GM11168 (cell line): Measurements from ENCODE around the gene LRMDA.

ENCODE experiments used
- in situ Hi-C: fragments of 300-500 bp; cut with MboI; formaldehyde crosslinking; loops from one replicate; pipeline ENCODE4 v1.12.0; 2022; ENCODE audit warnings: low sequenced_read_pairs; ENCODE audit not compliant: unreplicated experiment

LRMDA gene

DNA sequence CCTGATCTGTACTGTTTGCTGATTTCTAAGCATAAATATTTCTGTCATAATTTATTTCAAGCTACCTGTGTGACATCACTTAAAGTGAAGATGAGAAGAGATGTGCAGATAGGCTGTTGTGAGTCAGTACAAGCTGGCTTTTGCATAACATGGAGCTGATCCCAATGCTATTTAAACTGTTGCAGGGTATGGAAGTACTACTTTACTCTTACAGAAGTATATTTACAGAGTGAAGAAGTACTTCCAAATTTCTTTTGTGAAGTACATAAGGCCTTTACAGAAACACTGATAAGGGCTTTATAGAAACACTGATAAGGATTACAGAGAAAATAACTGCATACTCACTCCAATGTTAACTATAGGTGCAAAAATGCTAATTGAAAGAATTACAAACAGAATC, 911.6 kb downstream of the LRMDA start:
- in situ Hi-C loops, result no loop called here

DNA sequence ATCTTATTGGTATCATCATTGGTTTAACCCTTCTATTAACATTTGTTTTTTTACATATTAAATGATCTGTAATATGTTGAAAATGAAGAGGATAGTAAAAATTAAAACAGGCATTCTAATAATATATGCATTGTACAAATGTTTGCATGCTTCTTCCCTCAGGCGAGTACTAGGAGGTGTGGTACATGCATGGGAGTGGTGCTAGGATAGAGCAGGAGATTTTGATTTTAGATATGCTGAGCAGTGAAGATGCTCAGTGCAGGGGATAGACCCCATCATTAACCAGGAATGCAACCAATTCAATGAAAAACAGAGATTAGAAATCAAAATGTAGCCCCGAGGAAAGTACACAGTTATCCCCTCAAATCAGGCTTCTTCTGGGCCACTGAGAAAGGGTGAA, 916.4 kb downstream of the LRMDA start:
- in situ Hi-C loops, result no loop called here

DNA sequence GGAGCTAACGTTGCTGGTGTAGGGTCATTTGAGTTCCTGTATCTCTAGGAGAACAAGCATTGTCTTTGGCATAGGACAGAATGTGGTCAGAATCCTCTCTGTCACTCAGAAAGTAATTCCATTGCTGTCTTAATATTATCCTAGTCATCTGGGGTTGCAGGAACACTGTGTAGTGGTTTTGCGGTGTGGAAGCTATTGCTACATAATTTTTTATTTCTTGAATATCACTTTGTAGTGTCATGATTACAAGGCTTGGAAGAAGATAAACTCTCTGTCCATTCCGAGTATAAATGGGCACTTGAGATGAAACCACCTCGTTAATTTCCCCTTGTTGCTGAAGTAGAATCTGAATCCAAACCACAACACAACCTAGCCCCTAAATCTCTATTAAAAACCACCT, 919.2 kb downstream of the LRMDA start:
- in situ Hi-C loops, result no loop called here

DNA sequence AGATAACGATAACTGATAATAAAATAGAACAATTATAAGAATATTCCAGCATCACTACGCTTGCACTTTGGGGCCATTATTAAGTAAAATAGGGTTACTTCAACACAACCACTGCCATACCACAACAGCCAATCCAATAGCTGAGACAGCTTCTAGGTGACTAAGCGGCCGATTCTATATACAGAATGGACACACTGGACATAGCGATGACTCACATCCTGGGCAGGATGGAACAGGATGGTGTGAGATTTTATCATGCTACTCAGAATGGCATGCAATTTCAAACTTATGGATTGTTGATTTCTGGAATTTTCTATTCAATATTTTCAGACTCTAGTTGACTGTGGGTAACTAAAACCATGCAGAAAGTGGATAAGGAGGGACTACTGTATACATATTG, 920.9 kb downstream of the LRMDA start:
- in situ Hi-C loops, result no loop called here

DNA sequence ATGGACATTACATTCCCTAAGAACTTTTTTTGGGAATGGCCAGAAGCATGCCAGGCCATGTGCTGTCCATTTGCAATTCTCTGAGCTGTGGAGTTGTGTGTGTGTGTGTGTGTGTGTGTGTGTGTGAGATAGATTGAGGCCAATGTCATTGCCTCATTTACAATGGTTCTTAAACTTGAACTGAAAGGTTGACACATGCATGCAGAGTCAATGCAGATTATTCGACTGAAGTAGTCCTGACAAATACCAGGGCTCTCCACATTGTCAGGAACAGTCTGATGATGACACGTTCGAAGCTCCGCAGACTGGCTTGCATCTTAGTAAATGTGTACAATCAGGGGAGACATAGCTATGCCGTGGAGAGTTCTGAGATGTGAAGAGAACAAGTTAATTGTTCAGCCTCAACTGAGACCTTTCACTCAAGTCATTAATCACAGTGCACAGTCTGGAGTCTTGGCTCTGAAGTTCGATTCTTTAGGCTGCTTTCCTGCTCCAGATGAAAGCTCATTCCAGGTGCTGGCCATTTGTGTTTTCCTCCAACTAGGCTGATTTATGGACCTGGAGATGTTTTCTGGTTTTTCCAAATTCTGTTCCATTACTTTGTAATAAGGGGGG, 921.9 kb downstream of the LRMDA start:
- in situ Hi-C loops, result no loop called here

DNA sequence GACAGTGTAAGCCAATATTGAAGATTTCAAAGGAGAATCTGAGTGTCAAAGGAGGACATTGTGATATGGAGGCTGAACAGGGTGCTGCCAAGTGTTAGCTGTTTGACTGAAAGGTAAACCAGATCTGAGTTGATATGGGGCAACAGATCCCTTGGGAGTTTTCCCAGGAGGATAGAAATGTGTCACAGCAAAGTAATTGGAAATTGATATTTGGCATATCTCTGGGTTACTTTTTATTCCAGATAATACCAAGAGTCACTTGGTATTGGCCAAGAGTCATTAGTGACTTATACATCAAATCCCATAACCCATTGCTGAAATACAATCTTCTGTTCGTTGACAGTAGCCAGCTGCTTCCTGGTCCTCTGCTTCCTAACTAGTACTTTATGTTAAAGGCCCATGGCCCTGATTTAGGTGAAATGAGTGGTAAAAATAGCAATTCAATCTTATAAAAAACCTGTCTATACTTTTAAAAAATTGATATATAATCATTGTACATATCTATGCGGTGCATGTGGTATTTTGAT, 922.9 kb downstream of the LRMDA start:
- in situ Hi-C loops, result no loop called here

DNA sequence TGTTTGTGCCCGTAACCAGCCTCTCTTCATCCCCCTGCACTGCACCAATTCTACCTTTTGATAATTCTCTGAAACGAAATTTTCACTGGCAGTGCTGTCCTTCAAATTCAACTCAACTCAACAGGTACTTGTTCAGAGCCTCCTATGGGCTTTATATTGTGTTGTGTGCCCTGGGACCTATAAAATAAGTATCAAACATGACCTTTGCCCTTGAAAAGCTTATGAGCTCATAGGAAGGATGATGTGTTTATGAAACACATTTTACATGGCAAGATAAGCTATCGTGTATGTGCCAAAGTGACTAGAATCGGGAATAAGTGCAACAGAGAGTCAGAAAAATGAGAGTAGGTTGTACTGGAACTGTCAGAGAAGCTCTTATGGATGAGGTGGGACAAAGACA, 923.5 kb downstream of the LRMDA start:
- in situ Hi-C loops, result no loop called here

DNA sequence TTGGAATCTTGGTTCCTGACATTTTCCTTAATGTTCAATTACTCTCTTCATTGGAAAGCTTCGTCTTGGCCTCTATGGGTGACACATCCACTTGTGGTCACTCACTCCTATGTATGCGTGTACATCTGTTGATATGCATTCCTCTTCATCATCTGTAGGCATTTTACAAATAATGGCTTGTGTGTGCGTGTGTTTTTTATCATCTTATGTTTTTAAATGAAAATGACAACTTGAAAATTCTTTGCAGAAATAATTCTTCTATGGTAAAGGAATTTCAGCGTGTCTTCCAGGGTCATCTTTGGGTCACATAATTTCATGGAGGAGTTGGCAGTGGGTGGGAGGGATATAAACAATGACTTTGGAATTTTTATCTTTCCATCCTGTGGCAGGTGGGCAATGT, 925.1 kb downstream of the LRMDA start:
- in situ Hi-C loops, result no loop called here

DNA sequence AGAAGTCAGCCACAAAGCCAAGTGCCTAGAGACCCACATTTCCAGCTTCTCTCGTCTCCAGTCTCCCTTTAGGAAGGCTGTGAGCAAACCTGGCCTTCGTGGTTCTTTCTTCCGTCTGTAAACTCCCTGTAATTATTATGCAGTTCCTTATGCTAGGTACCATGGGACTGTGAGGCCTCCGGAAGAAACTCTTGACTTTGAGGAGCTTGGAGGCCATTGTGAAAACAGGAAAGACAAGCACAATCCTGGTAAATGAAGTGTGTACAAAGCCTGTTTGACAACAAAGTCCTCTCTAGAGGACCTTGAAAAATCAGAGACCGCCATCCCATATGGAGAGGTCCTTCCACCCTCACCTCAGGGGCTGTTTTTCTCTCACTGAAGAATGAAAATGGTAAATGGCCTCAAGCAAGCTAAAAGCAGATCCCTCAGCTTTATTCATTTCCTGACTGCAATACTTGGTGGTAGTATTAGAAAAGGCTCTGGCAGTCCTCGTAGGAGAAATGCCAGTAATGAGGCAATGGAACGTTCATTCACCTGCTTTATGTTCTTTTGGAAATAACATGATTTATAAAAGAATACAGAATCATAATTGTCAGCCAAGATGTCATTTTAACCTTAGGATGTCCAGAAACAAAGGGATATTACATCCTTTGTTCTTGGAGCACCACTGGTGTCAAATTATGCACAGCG, 926.4 kb downstream of the LRMDA start:
- in situ Hi-C loops, result no loop called here

DNA sequence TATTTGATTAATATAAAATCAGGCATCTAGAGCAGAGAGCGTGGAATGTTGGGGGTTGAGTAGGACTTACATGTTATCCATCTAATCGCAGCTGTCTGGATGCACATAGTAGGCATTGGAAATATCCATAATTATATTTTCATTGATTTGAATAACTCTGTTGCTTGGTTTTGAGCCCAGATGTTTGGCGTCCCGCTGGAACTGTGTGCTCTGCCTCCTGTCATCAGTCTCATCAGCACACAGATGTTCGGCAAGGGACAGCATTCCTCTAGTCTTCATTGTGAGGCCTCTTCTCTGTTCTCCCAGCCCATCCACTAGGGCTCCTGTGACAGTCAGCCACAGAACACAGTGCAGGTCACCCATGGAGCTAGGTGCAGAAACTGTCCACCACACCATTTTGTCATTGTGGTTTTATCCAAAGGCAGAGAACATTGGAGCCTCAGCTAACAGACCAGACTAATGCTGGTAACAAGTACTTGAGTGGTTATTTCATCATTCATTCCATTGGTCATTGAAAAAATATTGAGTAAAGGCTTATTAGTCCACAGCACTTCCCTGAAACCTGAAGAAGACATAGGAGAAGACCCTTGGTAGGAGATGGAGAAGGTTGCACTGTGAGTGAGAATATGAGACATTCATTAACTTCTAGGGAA, 927.4 kb downstream of the LRMDA start:
- in situ Hi-C loops, result no loop called here

DNA sequence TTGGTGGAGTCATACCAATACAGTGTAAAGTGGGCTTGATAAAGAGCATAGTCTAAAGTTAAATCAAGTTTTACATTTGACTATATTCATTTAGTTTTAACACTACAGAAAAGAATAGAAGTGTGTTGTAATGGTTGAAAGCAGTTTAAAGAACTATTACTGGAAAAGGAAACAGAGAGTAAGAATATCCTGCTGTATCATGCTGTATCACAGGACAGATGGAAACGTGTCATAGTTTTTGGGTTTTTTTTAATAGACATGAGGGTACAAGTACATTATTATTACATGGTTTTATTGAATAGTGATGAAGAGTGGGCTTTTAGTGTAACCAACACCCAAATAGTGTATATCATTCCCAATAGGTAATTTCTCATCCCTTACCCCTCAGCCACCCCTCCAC, 944.3 kb downstream of the LRMDA start:
- in situ Hi-C loops, result no loop called here

DNA sequence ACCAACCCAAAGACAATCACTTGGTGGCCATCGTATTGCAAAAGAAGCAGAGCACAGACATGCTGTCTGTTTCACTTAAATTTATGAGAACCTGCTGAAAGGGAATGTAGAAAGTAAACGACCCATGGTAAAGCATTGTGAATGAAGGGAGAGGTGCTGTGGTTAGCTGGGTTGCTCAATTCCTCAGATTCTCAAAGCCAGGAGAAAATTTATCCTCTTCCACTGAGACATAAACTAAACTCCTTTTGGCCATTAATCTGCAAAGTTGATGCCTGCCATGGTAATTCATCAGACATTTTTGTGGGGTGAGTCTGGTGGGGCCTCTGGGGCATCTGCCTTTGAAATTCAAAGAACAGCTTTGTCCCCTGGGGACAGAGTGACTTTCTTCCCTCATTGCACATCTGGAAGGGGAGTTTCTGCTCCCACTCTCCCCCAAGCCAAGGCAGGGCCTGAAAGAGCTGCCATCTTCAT, 951.0 kb downstream of the LRMDA start:
- in situ Hi-C loops, result no loop called here

DNA sequence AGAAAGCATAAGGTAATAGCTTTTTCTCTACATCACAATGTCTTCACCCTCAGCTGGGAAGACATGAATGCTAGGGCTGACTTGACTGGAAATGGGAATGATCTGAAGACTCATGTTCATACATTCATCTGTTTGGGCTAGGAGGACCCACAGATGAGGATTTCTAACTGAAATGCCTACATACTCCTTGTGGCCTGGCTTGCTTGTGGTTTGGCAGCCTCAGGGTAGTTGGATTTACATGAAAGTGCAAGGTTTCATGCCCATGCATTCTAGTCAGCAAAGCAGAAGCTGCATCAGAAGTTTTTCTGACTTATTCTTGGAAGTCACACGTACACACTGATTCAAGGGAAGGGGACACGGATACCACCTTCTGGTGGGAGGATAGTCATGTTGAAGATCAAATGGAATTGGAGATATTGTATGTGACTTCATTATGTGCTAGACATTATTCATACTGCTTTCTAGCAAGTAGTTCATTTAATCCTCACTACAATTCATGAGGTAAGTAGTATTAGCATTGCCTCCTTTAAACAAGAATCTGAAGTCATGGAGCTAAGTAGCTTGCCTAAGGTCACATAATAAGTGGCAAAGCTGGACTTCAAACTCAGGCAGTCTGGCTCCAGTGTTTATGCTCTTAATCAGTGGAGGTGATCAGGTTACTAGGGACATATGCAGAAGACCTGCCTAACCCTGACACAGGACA, 957.0 kb downstream of the LRMDA start:
- in situ Hi-C loops, result no loop called here

DNA sequence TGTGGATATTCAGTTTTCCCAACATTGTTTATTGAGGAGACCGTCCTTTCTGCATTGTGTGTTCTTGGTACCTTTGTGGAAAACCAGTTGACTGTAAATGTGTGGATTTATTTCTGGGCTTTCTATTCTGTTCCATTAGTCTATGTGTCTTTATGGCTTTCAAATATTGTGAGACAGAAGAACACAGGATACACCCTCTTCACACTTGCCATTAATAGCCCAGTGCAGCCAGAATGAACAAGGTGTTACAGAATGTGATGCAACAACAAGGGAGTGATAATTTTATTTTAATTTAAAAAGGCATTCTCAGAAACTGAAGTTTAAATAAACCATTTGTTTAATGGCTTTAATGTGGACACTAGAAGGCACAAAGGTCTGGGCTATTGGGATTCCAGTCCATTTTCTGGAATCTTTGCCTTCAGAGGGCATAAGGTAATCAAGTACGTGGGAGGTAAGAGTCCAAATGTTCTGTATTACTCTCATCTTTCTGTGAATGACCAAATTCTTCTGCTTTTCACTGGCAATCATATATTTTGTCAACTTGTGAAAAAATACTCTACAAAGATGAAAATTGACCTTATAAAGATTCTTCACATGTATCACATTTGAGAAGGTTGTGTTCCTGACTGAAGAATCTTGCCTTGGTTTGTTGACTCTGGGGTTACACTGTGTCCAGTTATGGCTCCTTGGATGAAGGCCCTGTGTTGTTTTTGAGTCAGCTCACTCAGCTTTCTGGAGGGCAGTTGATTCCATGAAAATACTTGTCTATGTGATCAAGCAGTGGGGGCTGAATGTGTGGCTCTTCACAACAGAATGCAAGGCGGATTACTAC, 962.7 kb downstream of the LRMDA start:
- in situ Hi-C loops, result no loop called here

DNA sequence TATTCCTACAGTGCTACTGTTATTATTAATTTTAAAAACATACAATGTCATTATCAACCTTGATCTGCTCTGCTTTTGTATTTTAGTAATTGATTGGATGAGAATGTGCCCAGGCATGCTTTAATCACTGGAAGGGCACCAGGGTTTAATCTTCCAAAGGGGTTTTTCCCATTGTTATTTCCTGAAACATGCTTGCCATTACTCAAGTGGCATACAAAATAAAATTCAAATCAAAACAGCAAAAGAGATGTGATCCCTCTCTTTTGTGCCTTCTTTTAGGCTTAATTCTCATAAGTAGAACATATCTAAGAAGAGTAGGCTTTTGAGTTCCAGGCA, 963.3 kb downstream of the LRMDA start:
- in situ Hi-C loops, result no loop called here

DNA sequence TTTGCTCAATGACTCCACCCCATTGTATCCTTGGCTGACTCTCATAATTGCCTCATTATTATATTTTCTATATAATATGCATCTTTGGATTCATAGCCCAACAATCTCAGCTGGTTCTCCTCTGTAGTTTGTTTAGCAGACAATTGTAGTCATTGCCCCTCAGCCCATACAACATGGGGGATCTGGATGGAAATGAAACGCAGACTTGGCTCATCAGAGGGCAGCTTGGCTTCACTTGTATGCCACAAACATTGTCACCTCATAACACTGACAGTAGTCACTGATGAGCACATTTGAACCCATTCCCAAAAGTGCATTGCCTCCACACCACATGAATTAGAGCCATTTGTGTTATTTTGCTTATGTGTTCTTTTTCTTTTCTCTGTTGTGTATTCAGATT, 963.8 kb downstream of the LRMDA start:
- in situ Hi-C loops, result no loop called here

DNA sequence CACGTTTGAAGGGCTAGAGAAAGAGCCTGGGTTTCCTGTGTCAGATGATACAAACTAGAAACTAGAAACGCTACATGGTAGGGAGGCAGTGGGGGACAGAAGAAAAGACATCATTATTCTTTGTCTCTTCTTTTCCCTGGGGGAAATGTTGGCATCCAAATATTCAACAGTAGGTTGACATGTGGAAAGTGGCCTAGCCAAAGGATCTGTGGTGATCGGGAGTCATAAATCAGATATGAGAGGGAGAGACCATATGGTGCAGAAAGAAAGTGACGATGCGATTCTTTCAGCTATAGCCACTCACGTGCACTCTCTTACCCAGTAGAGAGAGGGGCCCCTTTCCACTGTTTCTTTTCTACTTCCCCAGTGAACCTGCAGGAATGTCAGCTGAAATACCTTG, 964.7 kb downstream of the LRMDA start:
- in situ Hi-C loops, result no loop called here

DNA sequence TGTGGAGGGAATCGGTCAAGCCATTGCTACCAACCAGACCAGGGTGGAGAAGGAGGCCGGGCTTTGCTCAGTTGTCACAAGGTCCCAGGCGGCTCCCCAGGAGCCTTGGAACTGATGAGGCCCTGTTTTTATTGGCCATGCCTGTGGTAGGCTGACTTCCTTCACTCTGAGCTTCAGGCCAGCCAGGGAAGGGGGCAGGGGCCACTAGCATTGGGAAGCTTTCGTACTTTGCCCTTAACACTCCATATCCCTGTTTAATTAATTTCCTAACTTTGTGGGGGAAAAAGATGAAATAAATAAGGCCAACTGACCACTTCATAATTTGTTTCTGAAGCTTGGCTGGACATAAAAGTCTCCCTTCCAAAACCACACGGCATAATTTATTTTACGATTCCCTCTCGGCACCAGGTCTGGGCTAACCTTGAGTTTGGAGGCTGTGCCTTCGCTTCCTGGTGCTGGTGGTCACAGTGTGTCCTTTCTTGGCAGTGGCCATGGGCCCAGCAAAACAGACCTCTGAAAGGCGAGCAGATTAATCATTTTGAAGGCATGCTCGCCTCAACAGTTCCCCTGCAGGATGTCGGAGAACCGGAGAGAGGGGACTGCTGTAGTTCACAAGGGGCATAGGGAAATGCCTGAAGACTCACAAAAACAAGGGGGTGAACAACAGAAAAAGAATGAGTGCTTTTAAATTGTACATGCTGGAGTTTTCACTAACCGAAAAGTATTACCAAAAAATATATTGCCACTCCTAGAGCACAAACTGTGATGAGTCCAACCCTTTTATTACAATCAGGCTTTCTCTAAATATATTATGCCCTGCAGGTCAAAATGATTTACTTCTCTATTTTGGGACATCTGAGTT, 966.0 kb downstream of the LRMDA start:
- in situ Hi-C loops, result no loop called here

DNA sequence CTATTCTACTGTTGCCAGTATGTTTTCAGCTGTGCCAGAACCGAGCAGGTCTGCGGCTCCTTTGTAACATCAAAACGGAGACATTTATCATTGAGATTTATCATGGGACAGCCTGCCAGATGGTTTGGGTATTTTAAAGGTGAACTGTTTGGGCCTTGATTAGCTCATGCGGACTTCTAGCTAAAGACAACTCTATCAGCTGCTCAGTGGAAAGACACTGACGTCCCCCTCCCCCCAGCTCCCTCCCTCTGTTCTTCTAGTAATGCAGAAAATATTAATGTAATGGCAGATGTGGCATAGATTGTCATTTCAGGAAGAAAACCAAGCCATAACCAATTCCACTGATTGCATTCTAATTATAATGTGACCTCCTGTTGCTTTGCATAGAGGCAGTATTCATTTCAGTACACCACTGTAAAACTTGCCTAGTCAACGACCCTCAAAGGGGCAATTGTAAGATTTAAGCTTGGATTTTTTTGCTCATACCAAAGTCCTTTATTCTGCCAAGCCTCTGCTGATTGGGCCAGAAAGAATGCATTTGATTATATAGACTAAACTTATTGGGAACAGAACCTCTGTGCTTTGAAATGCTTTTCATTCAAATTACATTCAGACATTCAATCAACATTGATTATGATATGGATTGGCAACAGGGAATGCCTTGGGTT, 966.8 kb downstream of the LRMDA start:
- in situ Hi-C loops, result no loop called here
